ENCODE results near the gene SMOC2.

- TF ChIP-seq TEAD2 (CRISPR knock-in tag; IDR thresholded peaks at IDR 0.05) (no peak), USF2 (IDR thresholded peaks at IDR 0.05; ENCODE audit: low read depth, low read length) (no peak), USF2 (CRISPR knock-in tag; IDR thresholded peaks at IDR 0.05; ENCODE audit: borderline replicate concordance) (no peak), SUZ12 (IDR thresholded peaks at IDR 0.05; ENCODE audit: low read depth, low read length) (no peak), ZNF224 (CRISPR knock-in tag; IDR thresholded peaks at IDR 0.05) (no peak), CTCF (CRISPR knock-in tag; IDR thresholded peaks at IDR 0.05) (no peak), FOXK1 (CRISPR knock-in tag; IDR thresholded peaks at IDR 0.05; ENCODE audit: borderline replicate concordance, low read depth) (no peak), HNF4G (IDR thresholded peaks at IDR 0.05; ENCODE audit: borderline replicate concordance, low read depth, low read length) (no peak), HNF4G (CRISPR knock-in tag; IDR thresholded peaks at IDR 0.05; ENCODE audit: borderline replicate concordance, low read depth) (no peak), REST (IDR thresholded peaks at IDR 0.05; ENCODE audit: borderline replicate concordance in 1 of 2, low read depth in 1 of 2, low read length in 2 of 2) (no peak), FOXO1 (CRISPR knock-in tag; IDR thresholded peaks at IDR 0.05) (no peak), FOXA1 (IDR thresholded peaks at IDR 0.05) (no peak), FOXA1 (CRISPR knock-in tag; IDR thresholded peaks at IDR 0.05) (no peak), ZNF768 (CRISPR knock-in tag; IDR thresholded peaks at IDR 0.05) (no peak), SOX6 (IDR thresholded peaks at IDR 0.05) (no peak), SOX6 (CRISPR knock-in tag; IDR thresholded peaks at IDR 0.05) (no peak), POLR2AphosphoS2 (IDR thresholded peaks at IDR 0.05; ENCODE audit: low read depth, low read length) (no peak)
- TF ChIP-seq, protein P1, sequence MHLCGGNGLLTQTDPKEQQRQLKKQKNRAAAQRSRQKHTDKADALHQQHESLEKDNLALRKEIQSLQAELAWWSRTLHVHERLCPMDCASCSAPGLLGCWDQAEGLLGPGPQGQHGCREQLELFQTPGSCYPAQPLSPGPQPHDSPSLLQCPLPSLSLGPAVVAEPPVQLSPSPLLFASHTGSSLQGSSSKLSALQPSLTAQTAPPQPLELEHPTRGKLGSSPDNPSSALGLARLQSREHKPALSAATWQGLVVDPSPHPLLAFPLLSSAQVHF (CRISPR knock-in tag; IDR thresholded peaks at IDR 0.05), result no peak
These were observed 184.0 kb downstream of the SMOC2 start for GRCh38 chr6:168624948-168625347.

All from HepG2 (cell line).